Small intestine (tissue), 7 donors: ENCODE data around the gene UNKL. TPM values are rescaled to one million over a fixed set of nuclear protein-coding genes. Genes with fewer than 3 reads are reported as not detected.

ENCODE experiments used
- DNase-seq, 2 donors: peaks; one replicate each; pipeline versions ENCODE4 v3.0.0 to v3.0.0-alpha.2; 2013
- FAIRE-seq: peaks from 2 replicates; lab custom pipeline; 2012; peaks lifted over from hg19 to GRCh38; lab: Jason Lieb, UNC
- H3K27ac ChIP-seq, 3 donors: one replicate each; pipeline ENCODE4 v1.5.1; 2013; ENCODE audit warnings: low read length in 2 of 3, mild to moderate bottlenecking in 2 of 3, control low read depth in 1 of 3, inconsistent platforms in 1 of 3, low read depth in 1 of 3, moderate library complexity in 1 of 3
- H3K27me3 ChIP-seq, 3 donors: one replicate each; pipeline ENCODE4 v1.6.1; 2013; ENCODE audit warnings: low read length in 3 of 3, inconsistent platforms in 1 of 3; ENCODE audit not compliant: control insufficient read depth in 3 of 3, insufficient read depth in 3 of 3
- H3K36me3 ChIP-seq, 3 donors: one replicate each; pipeline ENCODE4 v1.6.1; 2013; ENCODE audit warnings: low read length in 3 of 3, inconsistent platforms in 1 of 3, low read depth in 1 of 3, mild to moderate bottlenecking in 1 of 3, moderate library complexity in 1 of 3; ENCODE audit not compliant: control insufficient read depth in 3 of 3, insufficient read depth in 2 of 3
- H3K4me1 ChIP-seq, 3 donors: one replicate each; pipeline ENCODE4 v1.6.1; 2013; ENCODE audit warnings: low read length in 2 of 3, inconsistent platforms in 1 of 3, low read depth in 1 of 3, mild to moderate bottlenecking in 1 of 3, moderate library complexity in 1 of 3; ENCODE audit not compliant: control insufficient read depth in 3 of 3, insufficient read depth in 2 of 3
- H3K4me3 ChIP-seq, 3 donors: one replicate each; pipeline ENCODE4 v1.5.1; 2013; ENCODE audit warnings: low read length in 3 of 3, control low read depth in 1 of 3, inconsistent platforms in 1 of 3, low read depth in 1 of 3, mild to moderate bottlenecking in 1 of 3, moderate library complexity in 1 of 3
- H3K9me3 ChIP-seq, 2 donors: one replicate each; pipeline ENCODE4 v1.6.1; 2013; ENCODE audit warnings: low read depth in 1 of 2, low read length in 1 of 2; ENCODE audit not compliant: control insufficient read depth in 2 of 2, insufficient read depth in 1 of 2
- WGBS, 3 donors: extraction: QIAGEN DNeasy Blood & Tissue Kit; methylation state at CpG; one replicate each; pipeline ENCODE4 v1.1.7; 2013; 5-methylcytosine and 5-hydroxymethylcytosine counted together
- polyA plus RNA-seq, 4 donors: library from polyadenylated mRNA; stranded (reverse) in 3 of 4; unstranded in 1 of 4; fragments of 200-250 nt in 3 of 4; fragments of 120-200 nt in 1 of 4; gene quantifications; one replicate each; pipeline versions ENCODE4 v1.2.1 to v1.2.3, GENCODE V29; 2013
- donor health status: healthy with polysubstance abuse.
- donor health status: control.
- donor health status: control.
- donor health status: Bipolar disorder and iron deficiency.
- donor health status: healthy.

Gene UNKL
- polyA plus RNA-seq, 4 donors: 1.9 to 21.1 (median 4.6) TPM

DNA sequence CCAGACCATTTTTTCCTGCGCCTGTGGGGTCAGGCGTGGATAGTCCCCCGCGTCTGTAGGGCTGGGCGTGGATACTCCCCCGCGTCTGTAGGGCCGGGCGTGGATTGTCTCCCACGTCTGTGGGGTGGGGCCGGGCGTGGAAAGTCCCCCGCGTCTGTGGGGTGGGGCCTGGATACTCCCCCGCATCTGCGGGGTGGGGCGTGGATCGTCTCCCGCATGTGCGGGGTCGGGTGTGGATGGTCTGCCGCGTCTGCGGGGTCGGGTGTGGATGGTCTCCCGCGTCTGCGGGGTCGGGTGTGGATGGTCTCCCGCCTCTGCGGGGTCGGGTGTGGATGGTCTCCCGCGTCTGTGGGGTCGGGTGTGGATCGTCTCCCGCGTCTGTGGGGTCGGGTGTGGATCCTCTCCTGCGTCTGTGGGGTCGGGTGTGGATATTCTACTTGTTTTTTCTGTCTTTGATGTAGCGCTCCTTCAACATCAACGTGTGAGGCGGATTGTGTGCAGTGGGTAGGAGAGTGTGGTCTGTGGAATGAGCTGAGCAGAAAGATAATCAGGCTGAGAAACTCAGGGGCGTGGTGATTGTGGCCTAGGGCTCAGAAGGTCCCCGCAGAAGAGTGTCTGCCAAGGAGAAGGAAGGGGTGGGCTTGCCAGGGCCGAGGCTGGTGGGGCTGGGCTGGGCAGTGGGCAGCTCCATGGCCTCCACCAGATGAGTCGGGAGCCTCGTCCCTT, 59.5 kb downstream of the UNKL start:
- Histone ChIP-seq H3K9me3 (no peaks in the 10 kb centered on the region), H3K27me3 (no peaks in the 10 kb centered on the region), H3K4me3 (no peak overlapping the region), H3K4me1 (peaks cover 0 to 13% (median 13%) of the 10 kb centered on the region in 3 donors), H3K27ac (no peak overlapping the region), H3K36me3 (peaks cover 0 to 32% (median 2%) of the 10 kb centered on the region in 3 donors)
- DNase-seq (no peak), FAIRE-seq (no peak)
- whole genome bisulfite sequencing, 3 donors: 71 to 86% (median 76%) methylated on average over 46 to 49 of the region's 49 CpGs

GRCh38 chr16:1351582-1352362, 62.7 kb downstream of the UNKL start, which contains the start of the genes GNPTG and TSR3:
Gene GNPTG, plus strand, starts transcription at chr16:1351931. Its CDS starts 35 bp downstream, at chr16:1351966.
Gene TSR3, minus strand, starts transcription at chr16:1351878. Its CDS starts 74 bp downstream, at chr16:1351804.
- no peaks in the 10 kb centered on the region for H3K9me3 ChIP-seq
- H3K36me3 ChIP-seq: peaks cover 2 to 43% (median 4%) of the 10 kb centered on the region in 3 donors
- 0 to 1% (median 1%) methylated on average over 76 to 98 of the region's 98 CpGs for WGBS, 3 donors
- no peaks in the 10 kb centered on the region for H3K27me3 ChIP-seq
- H3K4me3 ChIP-seq: peak within 1 kb of the TSS; percentile 80 to 92 (median 89)
- FAIRE-seq (no peak), DNase-seq (peak; percentile 85 to 93)
- H3K4me1 ChIP-seq: peaks cover 0 to 13% (median 13%) of the 10 kb centered on the region in 3 donors
- H3K27ac ChIP-seq: peak within 1 kb of the TSS in 2 of 3 donors; percentile 24 to 26

- Histone ChIP-seq H3K4me3 (peak overlapping the region; percentile 66 to 92 (median 89)), H3K27ac (peak overlapping the region in 2 of 3 donors; percentile 24 to 26), H3K4me1 (peaks cover 0 to 13% (median 13%) of the 10 kb centered on the region in 3 donors), H3K9me3 (no peaks in the 10 kb centered on the region), H3K27me3 (no peaks in the 10 kb centered on the region), H3K36me3 (peaks cover 2 to 45% (median 4%) of the 10 kb centered on the region in 3 donors)
- FAIRE-seq: no peak
- DNase-seq: no peak
- WGBS, 3 donors: 0 to 1% (median 0%) methylated on average over 28 to 35 of the region's 35 CpGs
These were observed 63.3 kb downstream of the UNKL start for GRCh38 chr16:1351215-1351581.

DNA sequence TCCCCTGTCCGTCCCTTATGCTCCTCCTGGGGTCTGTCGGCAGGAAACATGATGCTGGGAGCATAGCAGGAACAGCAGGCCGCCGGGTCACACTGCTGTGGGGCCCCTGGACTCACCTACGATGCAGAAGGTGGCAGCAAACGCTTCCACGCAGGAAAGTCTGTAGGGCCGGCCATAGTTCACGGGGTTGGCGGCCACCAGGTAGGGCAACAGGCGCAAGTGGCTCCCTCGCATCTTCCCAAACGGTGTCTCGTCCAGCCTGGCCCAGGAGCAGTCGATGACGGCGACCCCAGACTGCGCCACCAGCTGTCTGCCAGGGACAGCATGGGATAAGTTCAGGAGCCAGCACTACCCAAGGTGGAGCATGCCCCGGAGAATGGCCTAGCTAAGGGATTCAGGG, 63.8 kb downstream of the UNKL start:
- no peak for FAIRE-seq
- 72 to 80% (median 74%) methylated on average over 19 of the region's 19 CpGs for WGBS, 3 donors
- no peak for DNase-seq
- Histone ChIP-seq H3K9me3 (no peaks in the 10 kb centered on the region), H3K4me1 (peaks cover 0 to 13% (median 13%) of the 10 kb centered on the region in 3 donors), H3K27ac (no peak overlapping the region), H3K27me3 (no peaks in the 10 kb centered on the region), H3K4me3 (peak overlapping the region in 2 of 3 donors; percentile 66 to 92), H3K36me3 (peaks cover 2 to 47% (median 4%) of the 10 kb centered on the region in 3 donors)

GRCh38 chr16:1349951-1350350, 64.6 kb downstream of the UNKL start:
- no peak for FAIRE-seq
- H3K4me1 ChIP-seq: peaks cover 0 to 13% (median 13%) of the 10 kb centered on the region in 3 donors
- WGBS, 3 donors: 93 to 97% (median 97%) methylated on average over 17 of the region's 17 CpGs
- no peak overlapping the region for H3K4me3 ChIP-seq
- H3K27ac ChIP-seq: no peak overlapping the region
- no peaks in the 10 kb centered on the region for H3K9me3 ChIP-seq
- no peak for DNase-seq
- H3K36me3 ChIP-seq: peaks cover 2 to 47% (median 4%) of the 10 kb centered on the region in 3 donors
- no peaks in the 10 kb centered on the region for H3K27me3 ChIP-seq

GRCh38 chr16:1349351-1349750, 65.2 kb downstream of the UNKL start:
- DNase-seq (no peak), FAIRE-seq (no peak)
- Histone ChIP-seq H3K9me3 (no peaks in the 10 kb centered on the region), H3K36me3 (peaks cover 2 to 45% (median 4%) of the 10 kb centered on the region in 3 donors), H3K4me3 (no peak overlapping the region), H3K4me1 (peaks cover 0 to 13% (median 13%) of the 10 kb centered on the region in 3 donors), H3K27me3 (no peaks in the 10 kb centered on the region), H3K27ac (no peak overlapping the region)
- WGBS, 3 donors: 84 to 91% (median 87%) methylated on average over 16 of the region's 16 CpGs

- no peak for DNase-seq
These were observed 65.6 kb downstream of the UNKL start for GRCh38 chr16:1348926-1349325.

GRCh38 chr16:1348441-1348840, 66.1 kb downstream of the UNKL start:
- no peak overlapping the region for H3K27ac ChIP-seq
- DNase-seq: no peak
- 91 to 96% (median 95%) methylated on average over 12 to 15 of the region's 15 CpGs for WGBS, 3 donors
- H3K9me3 ChIP-seq: no peaks in the 10 kb centered on the region
- FAIRE-seq: no peak
- H3K4me1 ChIP-seq: peaks cover 2 to 19% (median 11%) of the 10 kb centered on the region in 3 donors
- H3K36me3 ChIP-seq: peaks cover 2 to 42% (median 4%) of the 10 kb centered on the region in 3 donors
- H3K27me3 ChIP-seq: no peaks in the 10 kb centered on the region
- H3K4me3 ChIP-seq: no peak overlapping the region

More at GRCh38 chr16:1348926-1349325, 65.6 kb downstream of the UNKL start:
- Histone ChIP-seq H3K4me1 (peaks cover 2 to 15% (median 13%) of the 10 kb centered on the region in 3 donors), H3K4me3 (no peak overlapping the region), H3K27me3 (no peaks in the 10 kb centered on the region), H3K27ac (no peak overlapping the region), H3K9me3 (no peaks in the 10 kb centered on the region), H3K36me3 (peaks cover 2 to 45% (median 4%) of the 10 kb centered on the region in 3 donors)
- 82 to 85% (median 84%) methylated on average over 14 of the region's 14 CpGs for WGBS, 3 donors
- FAIRE-seq: no peak
